HG03025 (cell line): Measurements from ENCODE around the gene SRD5A1.
A peak's percentile ranks its signal among the peaks of the same experiment; 100 is the strongest.

Source experiments
- ATAC-seq: cut with Tn5 transposase; IDR thresholded peaks from one replicate; pipeline ENCODE4 v1.9.1; 2021; ENCODE audit warnings: mild to moderate bottlenecking, moderate library complexity; ENCODE audit not compliant: unreplicated experiment, low FRiP score

SRD5A1 gene

DNA sequence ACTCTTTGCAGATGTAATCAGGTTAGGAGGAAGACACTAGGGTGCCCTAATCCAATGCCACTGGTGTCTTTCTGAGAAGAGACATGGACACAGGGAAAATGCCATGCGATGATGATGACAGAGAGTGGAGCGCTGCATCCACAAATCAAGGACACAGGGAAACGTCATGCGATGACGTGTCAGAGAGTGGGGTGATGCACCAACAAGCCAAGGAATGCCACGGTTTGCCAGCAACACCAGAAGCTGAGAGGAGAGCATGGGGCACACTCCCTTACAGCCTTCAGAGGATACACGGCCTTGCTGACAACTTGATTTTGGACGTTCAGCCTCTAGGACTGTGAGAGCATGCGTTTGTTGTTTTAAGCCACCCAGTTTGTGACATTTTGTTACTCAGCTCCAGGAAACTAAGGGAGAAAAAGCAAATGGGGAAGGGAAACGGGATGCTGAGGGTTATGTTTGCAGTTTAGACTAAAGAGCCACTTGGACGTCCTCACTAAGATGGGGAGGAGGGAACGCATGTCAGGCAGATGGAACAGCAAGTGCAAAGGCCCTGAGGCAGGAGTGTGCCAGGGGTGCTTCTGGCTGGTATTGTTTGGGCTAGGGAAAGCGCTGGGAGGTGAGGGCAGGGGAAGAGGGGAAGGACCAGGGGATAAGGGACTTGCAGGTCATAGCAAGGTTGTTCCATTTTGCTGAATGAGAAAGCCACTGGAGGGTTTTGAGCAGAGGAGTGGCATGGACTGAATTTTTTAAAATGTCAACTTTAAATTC is 77.5 kb downstream of the SRD5A1 start:
- ATAC-seq: no peak

- no peak for ATAC-seq
Observed at GRCh38 chr5:6711409-6712141, 78.3 kb downstream of the SRD5A1 start.

- ATAC-seq: peak; percentile 15
Observed at GRCh38 chr5:6712142-6712576, 78.9 kb downstream of the SRD5A1 start.

GRCh38 chr5:6712577-6713273 is 79.5 kb downstream of the SRD5A1 start:
- peak; percentile 55 for ATAC-seq

- ATAC-seq: peak; percentile 11
Observed at GRCh38 chr5:6713274-6714225, 80.3 kb downstream of the SRD5A1 start, which contains the start of gene TENT4A. TENT4A (plus strand) TSS chr5:6713432; CDS start chr5:6713984, 552 bp downstream.

GRCh38 chr5:6714226-6715041 is 81.2 kb downstream of the SRD5A1 start:
- ATAC-seq: no peak

GRCh38 chr5:6715271-6715670 is 82.0 kb downstream of the SRD5A1 start:
- ATAC-seq: no peak

GRCh38 chr5:6715758-6716628 is 82.8 kb downstream of the SRD5A1 start:
- no peak for ATAC-seq

DNA sequence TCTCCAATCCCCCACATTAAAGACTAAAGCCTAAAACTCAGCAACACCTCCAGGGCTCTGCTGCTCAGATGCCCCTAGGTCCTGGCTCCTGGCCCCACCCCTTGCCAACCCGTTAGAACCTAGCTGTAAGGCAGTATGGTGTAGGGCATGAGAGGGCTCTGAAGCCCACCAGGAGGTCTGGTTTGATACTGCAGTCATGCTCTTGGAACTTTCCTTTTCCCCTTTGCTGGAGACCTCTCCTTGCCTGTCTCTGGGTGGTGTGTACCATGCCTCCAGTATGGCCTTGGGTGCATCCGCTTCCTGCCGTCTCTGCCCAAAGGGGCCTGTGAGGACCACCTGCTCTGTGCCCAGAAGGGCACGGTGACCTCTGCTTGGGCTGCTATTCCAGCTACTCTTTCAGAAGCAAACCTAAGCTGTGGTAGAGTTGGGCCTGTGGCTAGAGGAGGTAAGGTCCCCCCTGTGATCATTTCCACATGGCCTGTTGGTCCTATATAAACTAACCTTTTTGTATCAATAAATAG is 83.4 kb downstream of the SRD5A1 start:
- ATAC-seq: no peak

GRCh38 chr5:6717247-6717646 is 84.0 kb downstream of the SRD5A1 start:
- no peak for ATAC-seq

GRCh38 chr5:6717687-6718086 is 84.4 kb downstream of the SRD5A1 start:
- no peak for ATAC-seq

GRCh38 chr5:6718161-6718681 is 85.0 kb downstream of the SRD5A1 start:
- no peak for ATAC-seq

DNA sequence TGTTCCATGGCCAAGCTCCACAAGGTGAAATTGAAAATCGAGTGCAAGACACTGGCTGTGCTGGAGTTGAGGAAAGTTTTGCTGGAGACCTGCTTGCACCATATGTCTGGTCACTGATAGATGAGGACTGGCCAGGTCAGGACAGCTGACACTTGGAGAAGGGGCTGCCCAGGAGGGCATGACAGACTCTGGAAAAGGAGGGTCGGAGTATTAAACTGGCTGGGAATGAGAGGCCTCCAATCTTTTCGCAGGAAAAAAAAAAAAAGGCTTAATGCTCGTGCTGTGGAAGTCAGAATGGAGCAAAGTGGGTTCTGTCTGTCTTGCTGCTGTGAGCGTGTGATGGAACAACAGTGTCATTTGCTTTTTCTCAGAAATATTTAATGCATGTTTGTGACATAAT is 85.5 kb downstream of the SRD5A1 start:
- no peak for ATAC-seq

DNA sequence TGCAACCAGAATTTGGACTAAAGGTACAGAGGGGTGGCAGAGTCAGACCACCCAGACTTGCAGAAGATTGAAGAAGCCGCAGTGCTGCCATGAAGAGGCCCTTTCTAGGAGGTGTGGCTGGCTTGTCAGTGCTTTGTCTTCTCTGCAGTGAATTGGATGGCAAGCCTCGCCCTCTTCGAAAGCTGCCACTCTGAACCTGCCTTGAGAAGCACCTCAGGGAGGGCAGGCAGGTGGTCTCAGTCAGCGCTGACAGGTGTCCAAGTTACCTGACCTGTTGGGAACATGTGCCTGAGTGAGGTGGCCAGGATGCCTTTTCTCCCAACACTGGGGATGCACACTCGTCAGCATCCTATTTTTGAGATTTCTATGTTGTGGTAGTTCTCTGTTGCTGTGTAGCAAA is 86.2 kb downstream of the SRD5A1 start:
- ATAC-seq: no peak

GRCh38 chr5:6719896-6720560 is 86.8 kb downstream of the SRD5A1 start:
- no peak for ATAC-seq

GRCh38 chr5:6720561-6720921 is 87.3 kb downstream of the SRD5A1 start:
- ATAC-seq: no peak

DNA sequence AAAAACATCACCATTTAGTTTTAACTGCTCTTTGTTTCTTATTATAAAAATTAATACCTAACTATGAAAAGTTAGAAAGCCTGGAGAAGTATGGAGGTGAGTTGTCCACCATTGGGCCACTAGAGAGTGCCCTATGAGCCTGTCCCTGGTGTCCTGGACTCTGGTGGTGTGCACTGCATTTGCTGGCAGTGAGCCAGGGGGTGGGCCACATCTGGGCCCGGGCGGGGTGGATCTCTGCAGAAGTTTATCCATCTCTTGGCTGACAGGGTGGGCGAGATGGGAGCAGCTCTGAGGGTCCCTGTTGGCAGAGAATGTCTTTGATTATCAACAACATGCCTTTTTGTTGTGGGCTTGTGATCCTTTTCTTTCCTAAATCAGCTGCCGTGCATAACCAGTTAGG is 88.2 kb downstream of the SRD5A1 start:
- ATAC-seq: no peak
